GM21515 (cell line): ENCODE data around the gene FARP1.

Experiments
- ATAC-seq: cut with Tn5 transposase; IDR thresholded peaks from one replicate; pipeline ENCODE4 v1.9.1; 2021; ENCODE audit not compliant: unreplicated experiment

FARP1 gene

DNA sequence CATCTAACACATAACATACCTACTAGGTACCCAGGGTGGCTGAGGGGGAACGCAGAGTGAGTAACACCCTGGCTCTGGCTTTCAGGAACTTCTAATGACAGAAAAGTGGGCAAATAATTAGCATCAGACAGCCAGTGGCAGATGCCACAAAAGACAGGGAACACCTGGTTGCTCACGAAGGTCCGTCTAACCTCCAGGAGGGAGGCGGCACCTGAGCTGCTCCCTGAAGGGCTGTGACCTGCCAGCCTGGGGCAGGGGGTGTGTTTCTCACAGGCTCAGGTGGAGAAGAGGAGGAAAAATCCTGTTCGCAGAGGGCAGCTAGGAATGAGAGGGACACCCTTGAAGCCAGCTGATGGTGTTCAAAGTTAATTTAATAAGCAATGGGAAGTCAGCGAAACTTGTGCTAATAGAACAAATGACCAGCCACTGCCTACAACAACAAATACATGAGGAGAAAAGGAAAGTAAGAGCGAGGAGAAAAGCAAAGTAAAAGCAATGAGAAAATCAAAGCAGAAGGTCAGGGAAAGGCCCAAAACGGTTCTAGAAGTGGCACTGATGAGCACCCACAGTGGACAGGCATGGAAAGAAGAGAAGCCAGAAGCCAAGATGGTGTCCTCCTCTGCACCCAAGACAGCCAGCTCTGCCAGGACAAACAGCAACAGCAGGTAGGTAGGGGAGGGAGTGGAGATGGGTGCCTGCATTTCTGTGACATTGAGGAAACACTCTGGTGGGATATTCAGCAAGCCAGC, 346.7 kb downstream of the FARP1 start:
- no peak for ATAC-seq

DNA sequence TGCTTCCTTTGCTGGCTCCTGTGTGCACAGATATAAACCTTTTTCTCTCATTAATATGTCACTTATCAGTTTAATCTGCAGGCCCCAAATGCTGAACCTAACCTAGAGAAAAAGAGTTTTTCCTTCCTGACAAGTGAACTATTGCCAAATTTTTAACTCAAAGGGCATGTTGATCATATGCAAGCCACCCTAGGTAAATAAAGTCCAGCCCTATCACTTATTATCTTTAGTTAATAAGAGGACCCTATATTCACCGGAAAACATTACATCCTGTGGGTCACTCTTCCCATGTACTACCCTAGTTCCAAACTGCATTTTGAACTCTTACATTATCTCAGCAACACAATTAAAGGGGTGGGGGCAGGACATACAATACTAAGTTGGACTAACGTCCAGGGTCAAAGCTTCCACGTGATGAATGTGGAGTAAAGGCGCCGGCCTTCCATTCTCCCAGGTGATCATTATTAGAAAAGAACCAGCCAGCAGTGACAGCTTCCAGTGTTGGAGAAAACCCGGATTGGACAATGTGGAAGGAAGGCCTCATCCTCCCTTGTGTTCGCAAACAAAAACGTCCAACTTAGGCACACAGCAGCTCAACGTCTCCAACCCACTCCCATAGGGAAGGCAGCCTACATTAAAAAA, 347.4 kb downstream of the FARP1 start:
- ATAC-seq = no peak

DNA sequence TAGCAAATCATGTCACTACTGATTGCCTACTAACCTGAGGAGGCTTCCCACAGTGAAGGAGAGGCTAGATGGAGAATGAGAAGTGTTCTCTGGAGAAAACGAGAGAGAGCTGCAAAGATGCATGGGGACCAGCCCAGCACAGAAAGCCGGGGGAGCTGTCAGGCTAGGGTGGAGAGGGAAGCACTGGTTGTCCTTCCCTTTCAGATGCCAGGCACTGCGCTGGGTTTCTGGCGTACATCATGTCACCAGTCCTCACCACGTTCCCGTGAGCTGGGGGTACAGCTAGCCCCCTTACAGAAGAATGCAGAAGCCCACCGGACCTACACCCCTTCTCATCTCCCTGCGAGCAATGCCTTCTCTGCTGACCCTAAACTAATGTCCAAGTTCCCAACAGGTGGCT, 348.0 kb downstream of the FARP1 start:
- no peak for ATAC-seq

DNA sequence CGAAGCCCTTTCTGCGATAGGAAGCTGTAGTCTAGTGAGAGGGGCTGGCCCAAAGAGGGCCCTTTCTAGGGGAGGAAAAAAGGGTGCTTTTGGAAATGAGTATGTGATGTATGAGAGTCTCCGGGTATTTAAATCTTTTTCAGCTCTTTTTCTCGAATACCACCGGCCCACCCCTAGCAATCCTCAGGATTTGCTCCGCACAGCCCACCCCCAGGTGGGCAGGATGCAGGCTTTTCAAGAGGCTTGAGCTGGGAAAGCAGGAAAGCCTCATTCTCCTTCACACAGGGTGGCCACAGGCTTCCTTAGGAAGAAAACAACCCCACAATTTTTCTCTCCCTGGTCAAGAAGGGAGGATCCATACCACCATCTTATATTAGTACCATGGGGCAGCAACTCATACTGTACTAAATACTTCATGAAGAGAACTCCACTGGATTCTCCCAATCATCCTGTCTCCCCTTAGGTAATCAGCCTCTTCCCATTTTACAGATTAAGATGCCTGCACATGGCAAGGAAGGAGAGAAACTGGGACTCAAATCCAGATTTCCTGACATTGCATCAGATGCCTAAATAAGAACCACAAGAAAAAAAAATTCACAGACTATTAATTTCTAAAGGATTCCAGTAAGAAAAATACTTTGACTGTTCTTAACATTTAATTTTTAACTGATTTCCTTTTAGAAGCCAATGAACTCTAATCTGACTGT, 349.6 kb downstream of the FARP1 start:
- ATAC-seq = no peak

DNA sequence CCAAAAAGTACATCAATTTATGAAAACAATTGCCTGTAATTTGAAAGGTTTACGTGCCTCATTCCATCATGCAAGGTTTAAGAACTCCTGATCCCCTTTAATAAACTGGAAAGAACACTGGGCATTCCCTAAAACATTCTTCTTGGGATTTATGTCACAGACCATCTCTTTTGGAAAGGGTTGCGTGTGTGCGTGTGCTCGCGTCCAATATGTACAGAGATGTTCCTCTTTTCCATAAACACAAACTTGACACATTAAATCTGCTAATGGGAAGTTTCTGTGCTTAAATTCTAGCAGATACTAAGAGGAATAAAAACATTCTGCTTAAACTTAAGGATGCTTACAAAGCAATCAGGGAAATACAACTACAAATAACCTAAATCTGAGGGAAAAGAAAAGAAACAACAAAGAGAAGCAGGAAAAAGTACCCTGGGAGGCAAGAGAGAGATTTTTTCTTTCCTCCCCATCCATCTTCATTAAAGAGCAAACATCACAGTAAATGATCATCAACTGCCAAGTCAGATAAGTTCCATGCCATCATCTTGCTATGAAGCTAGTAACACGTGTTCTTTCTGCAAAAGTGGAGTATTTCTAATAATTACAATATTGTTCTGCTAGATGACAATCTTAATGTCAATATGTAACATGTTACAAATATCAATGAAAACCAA, 350.3 kb downstream of the FARP1 start:
- ATAC-seq = no peak

DNA sequence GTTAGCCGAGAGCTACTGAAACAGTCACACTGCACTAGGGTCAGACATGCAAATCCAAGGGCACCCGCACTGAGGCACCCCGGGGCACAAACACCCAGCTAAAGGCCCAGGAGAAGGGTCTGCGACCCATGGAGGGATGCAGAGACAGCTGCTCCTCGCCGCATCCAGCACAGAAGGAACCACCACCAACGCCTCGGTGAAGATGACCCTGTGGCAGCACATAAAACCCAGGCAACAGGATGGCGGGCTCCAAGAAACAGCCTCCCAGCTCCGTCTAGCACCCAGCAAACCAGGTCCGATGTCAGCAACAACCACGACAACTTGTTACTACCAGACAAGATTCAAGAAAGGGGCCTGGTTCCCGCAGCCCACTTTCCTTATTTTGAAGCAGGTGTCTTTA, 351.9 kb downstream of the FARP1 start:
- ATAC-seq = no peak

DNA sequence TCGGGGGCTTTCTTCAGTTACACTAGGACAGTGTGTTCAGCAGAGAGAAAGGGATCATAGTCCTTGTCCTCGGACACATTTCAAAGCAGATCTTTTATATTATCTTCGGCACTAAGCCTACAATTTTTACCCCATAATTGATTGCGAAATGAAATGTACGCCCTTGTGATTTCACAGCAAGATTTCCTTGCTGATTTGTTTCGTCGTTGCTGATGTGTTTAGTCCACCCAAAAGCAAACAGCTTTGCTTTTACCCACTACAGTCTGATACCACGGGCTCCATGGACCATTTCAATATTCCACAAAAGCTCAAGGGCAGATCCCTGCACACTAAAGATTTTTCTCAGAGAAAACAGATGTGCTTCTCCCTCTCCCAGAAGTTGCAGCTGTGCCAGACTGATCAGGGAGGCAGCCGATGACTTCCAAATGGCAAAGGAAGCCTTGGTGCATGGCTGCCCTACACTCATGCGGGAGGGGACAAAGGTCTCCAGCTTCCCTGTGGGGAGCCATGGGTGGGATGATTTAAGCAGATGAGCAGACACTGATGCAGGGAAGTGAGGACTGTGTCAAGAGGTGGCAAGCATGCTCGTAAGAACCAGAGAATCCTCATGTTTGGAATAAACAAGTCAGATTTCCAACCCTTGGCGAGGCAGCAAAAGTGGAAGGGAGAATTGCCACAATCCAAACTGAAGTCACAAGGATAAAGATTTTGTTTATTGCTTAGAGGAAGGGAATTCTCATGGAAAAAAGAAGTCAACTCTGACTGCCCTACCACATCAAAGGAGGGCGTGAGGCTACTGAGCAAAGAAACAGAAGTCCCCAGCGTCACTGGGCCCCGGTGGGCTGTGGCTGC, 353.0 kb downstream of the FARP1 start:
- ATAC-seq = no peak

DNA sequence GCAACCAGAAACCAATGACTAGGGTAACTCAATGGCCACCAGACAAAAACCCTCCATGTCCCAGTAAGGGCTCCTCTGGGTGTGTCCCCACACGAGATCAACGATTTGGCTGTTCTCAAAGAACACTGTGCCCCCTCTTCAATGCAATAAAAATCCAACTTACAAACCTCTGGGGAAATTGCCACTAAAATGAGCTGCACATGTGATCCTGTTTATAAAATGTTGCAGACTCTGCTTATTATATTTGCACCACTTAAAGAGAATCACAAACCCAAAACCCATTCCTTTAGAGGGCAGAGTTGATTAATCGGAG, 353.5 kb downstream of the FARP1 start:
- no peak for ATAC-seq

DNA sequence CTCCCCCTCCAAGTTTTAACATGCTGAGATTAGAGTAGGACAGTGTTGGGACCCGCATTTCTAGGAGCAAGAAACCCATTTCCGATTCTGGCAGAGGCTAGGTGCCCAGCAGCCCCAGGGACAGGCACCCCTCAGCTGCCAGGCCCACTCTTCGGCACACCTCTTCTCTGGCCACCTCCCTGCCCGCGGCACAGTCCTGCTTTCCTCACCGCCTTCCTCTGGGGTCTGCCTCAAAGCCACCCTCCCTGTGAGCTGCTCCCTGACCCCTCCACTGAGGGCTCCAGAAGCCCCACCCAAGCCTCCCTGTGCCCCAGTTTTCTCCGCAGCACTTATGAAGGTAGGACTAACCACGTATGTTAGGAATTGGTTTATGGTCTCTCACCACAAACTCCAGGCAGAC, 354.1 kb downstream of the FARP1 start:
- ATAC-seq = no peak

DNA sequence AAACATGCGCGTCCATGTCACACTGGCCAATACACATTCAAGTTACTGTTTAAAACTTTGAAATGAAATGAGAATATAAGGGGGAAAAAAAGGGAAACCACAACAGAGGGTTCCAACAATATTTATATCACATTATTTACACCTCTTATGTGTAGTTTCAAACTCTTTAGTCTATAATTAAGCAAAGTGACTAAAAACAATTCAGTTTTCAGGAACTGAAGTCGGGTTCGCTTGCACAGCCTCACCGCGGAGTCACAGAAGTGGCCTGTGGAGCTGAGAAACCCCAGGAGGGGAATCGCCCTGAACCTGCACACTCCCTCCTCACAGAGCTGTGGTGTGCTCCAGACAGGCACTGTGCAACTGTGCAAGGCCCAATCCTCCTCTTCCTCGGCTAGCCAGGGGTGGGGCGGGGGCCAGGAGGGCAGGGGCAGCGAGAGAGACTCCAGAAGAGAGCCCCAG, 358.1 kb downstream of the FARP1 start:
- peak; percentile 78 for ATAC-seq

DNA sequence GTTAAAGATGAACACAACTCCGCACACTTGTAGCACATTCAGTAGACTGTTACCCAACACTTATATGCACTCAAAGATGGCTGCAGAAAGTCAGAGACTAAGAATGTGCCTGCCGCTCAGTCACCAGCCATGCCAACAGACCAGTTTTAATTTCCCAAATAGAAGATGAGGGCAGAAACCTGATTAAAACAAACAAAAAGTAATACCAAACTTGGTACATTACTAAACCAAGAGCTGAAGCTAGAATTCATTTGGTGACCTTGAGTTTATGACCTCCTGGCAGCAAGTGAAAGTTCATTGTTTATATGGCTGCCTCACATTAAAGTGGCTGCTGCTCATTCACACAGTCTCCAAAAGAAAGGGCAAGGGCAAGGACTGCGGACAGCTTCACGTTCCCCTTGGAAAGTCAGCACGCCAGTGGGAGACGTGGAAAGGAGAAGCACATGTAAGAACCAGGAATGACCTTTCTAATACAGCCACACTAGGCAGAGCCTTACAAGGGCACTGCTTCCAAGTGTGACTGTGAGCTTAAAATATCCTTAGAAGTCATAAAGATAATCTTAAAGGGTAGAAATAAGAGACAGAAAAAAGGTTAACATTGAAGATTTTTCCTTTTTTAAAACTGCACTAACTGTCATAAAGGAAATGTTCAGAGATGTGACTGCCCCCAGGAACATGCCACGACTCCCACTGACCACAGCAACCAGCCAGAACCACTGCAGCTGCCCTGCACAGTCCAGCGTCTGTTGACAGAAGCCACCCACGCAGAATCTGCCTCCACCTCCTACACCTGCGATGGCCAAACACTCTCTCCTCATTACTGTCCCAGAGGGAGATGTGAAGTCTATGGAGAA, 360.5 kb downstream of the FARP1 start:
- ATAC-seq = no peak

DNA sequence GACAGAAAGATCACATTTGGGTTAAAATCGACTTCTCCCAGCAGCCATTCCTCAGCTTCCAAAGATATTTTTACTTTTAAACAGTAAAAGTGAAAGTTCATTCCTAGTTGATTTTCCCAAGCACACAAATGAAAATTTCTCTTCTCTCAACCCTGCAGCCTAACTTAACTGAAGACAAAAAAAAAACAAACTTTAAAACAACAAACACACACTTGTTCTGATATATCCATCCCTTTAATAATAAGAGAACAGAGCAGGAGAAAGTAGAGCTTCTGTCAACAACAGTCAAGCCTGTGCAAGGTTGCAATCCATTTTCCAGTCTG, 361.1 kb downstream of the FARP1 start:
- no peak for ATAC-seq

DNA sequence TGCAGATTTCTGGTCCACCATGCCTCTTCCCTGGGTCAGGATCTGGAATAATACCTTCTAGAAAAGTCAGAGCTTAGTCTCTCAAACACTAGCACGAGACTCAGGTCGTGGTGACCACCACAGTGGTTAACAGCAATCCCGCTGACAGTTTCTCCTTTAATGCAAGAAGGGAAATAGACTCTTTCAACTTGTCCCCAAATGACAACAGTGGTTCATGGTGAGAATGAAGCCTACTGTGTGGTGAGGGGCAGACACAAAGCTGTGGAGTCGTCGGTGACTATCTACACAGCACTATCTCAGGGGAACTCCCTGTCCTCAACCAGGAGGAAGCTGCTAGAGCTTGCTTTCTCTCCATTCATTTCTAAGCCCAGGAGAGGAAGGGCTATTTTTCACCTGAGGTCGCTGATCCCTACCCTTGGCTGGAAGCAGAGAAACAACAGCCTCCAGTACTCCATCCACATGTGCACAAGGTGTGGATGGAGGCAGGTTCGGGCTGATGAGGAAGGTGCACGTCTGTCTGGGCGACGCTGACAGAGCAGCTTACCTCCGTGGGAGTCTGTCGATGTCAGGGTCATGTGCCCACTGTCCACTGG, 361.6 kb downstream of the FARP1 start:
- ATAC-seq = peak; percentile 47
